ENCODE results near the gene GPR132. TPM values are rescaled to one million over a fixed set of nuclear protein-coding genes. Genes with fewer than 3 reads are reported as not detected.

GPR132 gene
- total RNA-seq, 1 donor from 2014 or later: not detected

- FAIRE-seq: no peak
- H3K27me3 ChIP-seq (ENCODE audit: control insufficient read depth, insufficient read depth, low read length): peaks cover 7% of the 10 kb centered on the region
These were observed 8.7 kb upstream of the GPR132 start for GRCh38 chr14:105073720-105074600.

DNA sequence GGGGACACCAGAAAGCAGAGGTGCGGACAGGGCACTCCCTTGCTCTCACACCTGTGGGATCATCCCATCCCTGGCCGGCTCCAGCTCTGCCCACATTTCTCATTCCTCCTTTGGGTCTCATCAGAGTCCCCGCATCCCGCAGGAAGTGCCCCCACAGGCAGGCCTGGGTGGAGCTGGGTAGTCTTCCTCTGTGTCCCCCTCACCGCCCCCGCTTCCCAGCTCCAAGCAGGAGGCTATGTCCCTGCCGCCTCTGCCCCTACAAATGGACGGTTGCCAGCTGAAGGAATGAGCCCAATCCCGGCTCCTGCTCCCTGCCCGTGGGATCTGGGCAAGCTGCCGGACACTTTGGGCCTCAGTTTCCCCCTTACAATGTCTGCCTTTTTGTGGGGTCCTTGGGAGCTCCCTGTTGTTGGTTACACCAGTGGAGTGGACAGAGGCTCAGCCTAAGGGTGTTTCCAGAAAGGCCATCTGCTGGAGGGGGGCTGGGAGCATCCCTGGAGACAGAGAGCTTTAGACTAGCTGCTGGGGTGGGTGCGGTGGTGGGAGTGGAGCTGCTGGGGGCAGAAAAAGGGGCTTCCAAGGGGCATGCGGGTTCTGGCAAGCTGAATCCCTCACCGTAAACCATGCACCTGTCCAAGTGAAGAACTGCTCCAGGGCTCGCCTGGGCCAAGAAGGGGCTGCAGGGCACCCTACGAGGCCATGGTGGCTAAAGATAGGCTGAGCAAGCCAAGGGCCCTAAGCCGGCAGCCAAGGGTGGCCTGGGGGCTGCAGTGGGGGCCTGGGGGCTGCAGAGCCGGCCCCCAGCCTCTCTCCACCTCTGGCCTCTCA lies 7.9 kb upstream of the GPR132 start:
- Histone ChIP-seq H3K4me3 (ENCODE audit: low read depth, low read length) (no peak overlapping the region), H3K27me3 (ENCODE audit: control insufficient read depth, insufficient read depth, low read length) (peaks cover 7% of the 10 kb centered on the region), H3K36me3 (ENCODE audit: control insufficient read depth, insufficient read depth, low read length) (no peaks in the 10 kb centered on the region)
- no peak for DNase-seq (ENCODE audit: low read depth)
- no peak for FAIRE-seq
- TF ChIP-seq, protein P1, sequence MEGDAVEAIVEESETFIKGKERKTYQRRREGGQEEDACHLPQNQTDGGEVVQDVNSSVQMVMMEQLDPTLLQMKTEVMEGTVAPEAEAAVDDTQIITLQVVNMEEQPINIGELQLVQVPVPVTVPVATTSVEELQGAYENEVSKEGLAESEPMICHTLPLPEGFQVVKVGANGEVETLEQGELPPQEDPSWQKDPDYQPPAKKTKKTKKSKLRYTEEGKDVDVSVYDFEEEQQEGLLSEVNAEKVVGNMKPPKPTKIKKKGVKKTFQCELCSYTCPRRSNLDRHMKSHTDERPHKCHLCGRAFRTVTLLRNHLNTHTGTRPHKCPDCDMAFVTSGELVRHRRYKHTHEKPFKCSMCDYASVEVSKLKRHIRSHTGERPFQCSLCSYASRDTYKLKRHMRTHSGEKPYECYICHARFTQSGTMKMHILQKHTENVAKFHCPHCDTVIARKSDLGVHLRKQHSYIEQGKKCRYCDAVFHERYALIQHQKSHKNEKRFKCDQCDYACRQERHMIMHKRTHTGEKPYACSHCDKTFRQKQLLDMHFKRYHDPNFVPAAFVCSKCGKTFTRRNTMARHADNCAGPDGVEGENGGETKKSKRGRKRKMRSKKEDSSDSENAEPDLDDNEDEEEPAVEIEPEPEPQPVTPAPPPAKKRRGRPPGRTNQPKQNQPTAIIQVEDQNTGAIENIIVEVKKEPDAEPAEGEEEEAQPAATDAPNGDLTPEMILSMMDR (IDR thresholded peaks at IDR 0.05; ENCODE audit: insufficient read depth, low read length, severe bottlenecking): no peak

More at GRCh38 chr14:105073720-105074600, 8.7 kb upstream of the GPR132 start:
- H3K4me3 ChIP-seq (ENCODE audit: low read depth, low read length): no peak overlapping the region
- H3K36me3 ChIP-seq (ENCODE audit: control insufficient read depth, insufficient read depth, low read length): no peaks in the 10 kb centered on the region
- no peak for DNase-seq (ENCODE audit: low read depth)
- TF ChIP-seq, protein P1 (IDR thresholded peaks at IDR 0.05; ENCODE audit: insufficient read depth, low read length, severe bottlenecking): no peak

GRCh38 chr14:105072381-105072861 lies 7.2 kb upstream of the GPR132 start:
- TF ChIP-seq, protein P1 (IDR thresholded peaks at IDR 0.05; ENCODE audit: insufficient read depth, low read length, severe bottlenecking): no peak
- FAIRE-seq: no peak

GRCh38 chr14:105071942-105072341 lies 6.7 kb upstream of the GPR132 start:
- TF ChIP-seq, protein P1 (IDR thresholded peaks at IDR 0.05; ENCODE audit: insufficient read depth, low read length, severe bottlenecking): no peak
- DNase-seq (ENCODE audit: low read depth) (no peak), FAIRE-seq (no peak)
- peaks cover 7% of the 10 kb centered on the region for H3K27me3 ChIP-seq (ENCODE audit: control insufficient read depth, insufficient read depth, low read length)
- H3K4me3 ChIP-seq (ENCODE audit: low read depth, low read length): no peak overlapping the region
- no peaks in the 10 kb centered on the region for H3K36me3 ChIP-seq (ENCODE audit: control insufficient read depth, insufficient read depth, low read length)

More at GRCh38 chr14:105072381-105072861, 7.2 kb upstream of the GPR132 start:
- H3K4me3 ChIP-seq (ENCODE audit: low read depth, low read length): no peak overlapping the region
- peaks cover 7% of the 10 kb centered on the region for H3K27me3 ChIP-seq (ENCODE audit: control insufficient read depth, insufficient read depth, low read length)
- DNase-seq (ENCODE audit: low read depth): no peak
- H3K36me3 ChIP-seq (ENCODE audit: control insufficient read depth, insufficient read depth, low read length): no peaks in the 10 kb centered on the region

DNA sequence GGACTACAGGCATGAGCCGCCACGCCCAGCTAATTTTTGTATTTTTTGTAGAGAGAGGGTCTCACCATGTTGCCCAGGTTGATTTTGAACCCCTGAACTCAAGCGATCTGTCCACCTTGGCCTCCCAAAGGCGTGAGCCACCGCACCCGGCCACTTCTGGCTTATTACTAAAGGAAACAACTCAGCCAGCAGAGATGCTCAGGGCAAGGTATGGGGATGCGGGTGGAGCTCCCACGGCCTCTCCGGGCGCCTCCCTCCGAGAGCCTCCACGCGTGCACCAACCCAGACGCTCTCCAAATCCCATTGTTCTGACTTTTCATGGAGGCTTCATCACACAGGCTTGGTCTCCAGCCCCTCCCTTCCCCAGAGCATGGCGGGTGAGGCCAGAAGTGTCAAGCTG lies 6.1 kb upstream of the GPR132 start:
- FAIRE-seq (no peak), DNase-seq (ENCODE audit: low read depth) (no peak)
- no peak overlapping the region for H3K4me3 ChIP-seq (ENCODE audit: low read depth, low read length)
- H3K27me3 ChIP-seq (ENCODE audit: control insufficient read depth, insufficient read depth, low read length): peaks cover 7% of the 10 kb centered on the region
- TF ChIP-seq, protein P1 (IDR thresholded peaks at IDR 0.05; ENCODE audit: insufficient read depth, low read length, severe bottlenecking): no peak
- H3K36me3 ChIP-seq (ENCODE audit: control insufficient read depth, insufficient read depth, low read length): no peaks in the 10 kb centered on the region
